HEK293T (cell line): ENCODE results near the gene NR2C2.

Experiments
- CTCF ChIA-PET: fragments of 350-600 bp; formaldehyde crosslinking; extraction: SDS; loops from one replicate; lab custom pipeline; 2021; ENCODE audit warnings: antibody characterized with exemption, inconsistent platforms; lab: Yijun Ruan, JAX
- POLR2A ChIA-PET: fragments of 350-600 bp; formaldehyde crosslinking; extraction: SDS; loops from one replicate; lab custom pipeline; 2020; ENCODE audit warnings: antibody characterized with exemption, inconsistent platforms; lab: Yijun Ruan, JAX
- DNase-seq: peaks from one replicate; pipeline ENCODE4 v3.0.0; 2012; ENCODE audit warnings: mixed read lengths; ENCODE audit errors: extremely low spot score
- ARNT ChIP-seq: fragments of 450-650 bp; IDR thresholded peaks from 2 replicates; pipeline ENCODE4 v1.6.1; 2017; ENCODE audit warnings: mild to moderate bottlenecking
- BHLHE40 ChIP-seq: fragments of 450-650 bp; IDR thresholded peaks from 2 replicates; pipeline ENCODE4 v1.6.1; 2016; ENCODE audit warnings: mild to moderate bottlenecking, moderate library complexity, borderline replicate concordance
- CTBP1 ChIP-seq: fragments of 450-650 bp; IDR thresholded peaks from 2 replicates; pipeline ENCODE4 v1.6.1; 2016; ENCODE audit warnings: borderline replicate concordance
- ELF4 ChIP-seq: fragments of 450-650 bp; IDR thresholded peaks from 2 replicates; pipeline ENCODE4 v1.6.1; 2017; ENCODE audit warnings: antibody characterized with exemption
- FOXA1 ChIP-seq: fragments of 450-650 bp; IDR thresholded peaks from 2 replicates; pipeline ENCODE4 v1.6.1; 2016; ENCODE audit warnings: mild to moderate bottlenecking
- FOXK2 ChIP-seq: fragments of 450-650 bp; IDR thresholded peaks from 2 replicates; pipeline ENCODE4 v1.6.1; 2016; ENCODE audit warnings: mild to moderate bottlenecking
- FOXM1 ChIP-seq: fragments of 450-650 bp; IDR thresholded peaks from 2 replicates; pipeline ENCODE4 v1.6.1; 2017; ENCODE audit warnings: mild to moderate bottlenecking, borderline replicate concordance
- HDGF ChIP-seq: fragments of 450-650 bp; IDR thresholded peaks from 2 replicates; pipeline ENCODE4 v1.6.1; 2017; ENCODE audit warnings: antibody characterized with exemption, borderline replicate concordance
- L3MBTL2 ChIP-seq: fragments of 450-650 bp; conservative IDR thresholded peaks from 2 replicates; pipeline ENCODE4 v1.6.1; 2016; ENCODE audit warnings: mild to moderate bottlenecking
- LEF1 ChIP-seq: fragments of 450-650 bp; IDR thresholded peaks from 2 replicates; pipeline ENCODE4 v1.6.1; 2017; ENCODE audit warnings: mild to moderate bottlenecking, borderline replicate concordance
- NFRKB ChIP-seq: fragments of 450-650 bp; IDR thresholded peaks from 2 replicates; pipeline ENCODE4 v1.6.1; 2016; ENCODE audit warnings: mild to moderate bottlenecking, moderate library complexity
- SP1 ChIP-seq: fragments of 450-650 bp; IDR thresholded peaks from 2 replicates; pipeline ENCODE4 v1.6.1; 2017
- SUZ12 ChIP-seq: fragments of 450-650 bp; IDR thresholded peaks from 2 replicates; pipeline ENCODE4 v1.6.1; 2016; ENCODE audit warnings: mild to moderate bottlenecking
- TARDBP ChIP-seq: fragments of 450-650 bp; IDR thresholded peaks from 2 replicates; pipeline ENCODE4 v1.6.1; 2016
- ZNF384 ChIP-seq: fragments of 450-650 bp; IDR thresholded peaks from 2 replicates; pipeline ENCODE4 v1.6.1; 2016
- TF ChIP-seq, protein P1 (sequence below): fragments of 450-650 bp; IDR thresholded peaks from 2 replicates; pipeline ENCODE4 v1.6.1; 2016

Gene NR2C2

DNA sequence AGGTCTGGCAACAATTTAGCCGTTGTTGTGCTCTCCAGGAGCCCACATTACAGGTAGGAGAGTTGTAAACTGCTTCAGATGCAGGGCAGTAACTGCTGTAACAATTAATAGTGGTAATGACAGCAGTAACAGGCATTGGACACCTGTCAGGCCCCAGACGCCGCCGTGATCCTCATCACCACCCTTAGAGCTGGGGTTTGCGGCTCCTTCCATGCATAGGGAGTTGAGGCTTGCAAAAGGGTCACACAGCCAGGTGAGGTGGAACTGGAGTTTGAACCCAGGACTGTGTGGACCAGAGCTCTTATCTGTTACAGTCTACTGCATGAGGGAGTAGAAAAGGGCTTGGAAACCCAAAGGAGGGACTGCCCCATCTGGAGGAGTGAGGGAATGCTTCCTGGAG lies 26.8 kb upstream of the NR2C2 start:
- CTCF ChIA-PET = interaction anchor here (0.7 to 1.8 kb wide), 6 partner anchors 128 to 412 kb away, joined by 4 to 12 read pairs (median 5); partner anchors contain the start of gene CCDC174
- POLR2A ChIA-PET = no interaction called here
- TF ChIP-seq ARNT (no peak), ZNF384 (no peak), LEF1 (no peak)
- no peak for DNase-seq

DNA sequence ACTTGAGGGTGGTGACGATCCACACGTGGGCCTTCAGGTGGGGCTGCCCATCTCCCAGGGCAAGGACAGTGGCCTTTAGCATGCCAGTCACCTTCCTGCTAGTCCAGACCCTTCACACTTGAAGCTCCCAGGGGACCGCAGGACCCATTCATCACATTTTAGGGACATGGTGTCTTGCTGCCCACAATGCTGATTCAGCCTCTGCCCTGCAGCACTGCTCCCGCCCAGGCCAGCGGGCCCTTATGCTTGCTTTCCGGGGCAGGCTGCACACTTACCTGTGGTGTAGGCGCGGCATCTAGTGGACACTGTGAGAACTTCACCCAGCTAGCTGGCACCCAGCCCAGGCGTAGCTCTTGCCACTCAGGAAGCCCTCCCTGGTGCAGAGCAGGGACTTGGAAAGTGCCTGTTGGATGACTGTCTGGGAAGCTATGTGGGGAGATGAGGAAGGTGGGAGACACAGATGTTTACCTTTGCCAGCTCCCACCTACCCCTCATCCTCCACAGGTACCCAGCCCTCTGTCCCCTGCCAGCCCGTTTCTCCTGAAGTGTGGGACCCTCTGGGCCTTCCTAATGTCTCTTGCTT lies 26.3 kb upstream of the NR2C2 start:
- peak; percentile 87 for DNase-seq
- POLR2A ChIA-PET = no interaction called here
- TF ChIP-seq SUZ12 (no peak), ZNF384 (no peak)
- TF ChIP-seq, protein P1, sequence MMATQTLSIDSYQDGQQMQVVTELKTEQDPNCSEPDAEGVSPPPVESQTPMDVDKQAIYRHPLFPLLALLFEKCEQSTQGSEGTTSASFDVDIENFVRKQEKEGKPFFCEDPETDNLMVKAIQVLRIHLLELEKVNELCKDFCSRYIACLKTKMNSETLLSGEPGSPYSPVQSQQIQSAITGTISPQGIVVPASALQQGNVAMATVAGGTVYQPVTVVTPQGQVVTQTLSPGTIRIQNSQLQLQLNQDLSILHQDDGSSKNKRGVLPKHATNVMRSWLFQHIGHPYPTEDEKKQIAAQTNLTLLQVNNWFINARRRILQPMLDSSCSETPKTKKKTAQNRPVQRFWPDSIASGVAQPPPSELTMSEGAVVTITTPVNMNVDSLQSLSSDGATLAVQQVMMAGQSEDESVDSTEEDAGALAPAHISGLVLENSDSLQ = peak; percentile 33
- CTCF ChIA-PET = interaction anchor here (0.7 to 1.8 kb wide), 10 partner anchors 9 to 412 kb away, joined by 3 to 12 read pairs (median 5); partner anchors contain the start of gene CCDC174

DNA sequence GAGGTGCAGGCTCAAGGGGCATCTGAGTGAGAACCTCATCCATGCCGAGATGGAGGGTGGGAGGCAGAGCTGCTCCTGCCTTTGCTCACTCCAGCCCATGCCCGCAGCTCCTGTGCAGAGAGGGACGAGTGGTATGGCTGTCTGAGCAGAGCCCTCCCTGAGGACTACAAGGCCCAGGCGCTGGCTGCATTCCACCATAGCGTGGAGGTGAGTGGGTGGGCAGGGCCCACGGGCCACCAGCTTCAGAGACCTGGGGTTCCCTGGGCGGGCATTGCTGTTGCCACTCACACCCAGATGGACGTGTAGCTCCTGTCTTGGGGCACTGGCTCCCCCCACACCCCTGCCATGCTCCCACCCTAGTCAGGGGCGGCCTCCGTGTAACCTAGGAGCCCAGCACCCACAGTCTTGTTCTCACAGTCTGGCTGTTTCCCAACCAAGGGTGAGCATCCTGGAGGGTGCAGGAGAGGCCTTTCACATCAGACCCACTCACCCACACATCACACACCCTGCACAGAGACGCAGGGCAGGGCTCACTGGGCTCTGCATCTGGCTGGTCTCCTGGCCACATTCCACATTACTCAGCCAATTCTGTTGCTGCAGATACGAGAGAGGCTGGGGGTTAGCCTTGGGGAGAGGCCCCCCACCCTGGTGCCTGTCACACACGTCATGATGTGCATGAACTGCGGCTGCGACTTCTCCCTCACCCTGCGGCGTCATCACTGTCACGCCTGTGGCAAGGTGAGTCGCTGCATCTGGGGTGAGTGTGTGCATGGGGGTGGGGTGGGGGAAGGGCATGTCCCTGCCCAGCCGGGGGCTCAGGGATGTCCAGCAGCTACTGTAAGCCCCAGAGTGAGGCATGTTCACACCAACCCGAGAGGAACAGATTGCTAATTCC lies 25.3 kb upstream of the NR2C2 start:
- no peak for DNase-seq
- TF ChIP-seq NFRKB (no peak), HDGF (no peak), BHLHE40 (no peak), SUZ12 (no peak), ZNF384 (no peak), ARNT (no peak), FOXM1 (no peak), FOXK2 (no peak), FOXA1 (no peak)
- TF ChIP-seq, protein P1 = no peak
- ChIA-PET CTCF (interaction anchor here (0.8 to 1.8 kb wide), 10 partner anchors 9 to 413 kb away, joined by 3 to 12 read pairs (median 5); partner anchors contain the start of gene CCDC174), POLR2A (no interaction called here)

DNA sequence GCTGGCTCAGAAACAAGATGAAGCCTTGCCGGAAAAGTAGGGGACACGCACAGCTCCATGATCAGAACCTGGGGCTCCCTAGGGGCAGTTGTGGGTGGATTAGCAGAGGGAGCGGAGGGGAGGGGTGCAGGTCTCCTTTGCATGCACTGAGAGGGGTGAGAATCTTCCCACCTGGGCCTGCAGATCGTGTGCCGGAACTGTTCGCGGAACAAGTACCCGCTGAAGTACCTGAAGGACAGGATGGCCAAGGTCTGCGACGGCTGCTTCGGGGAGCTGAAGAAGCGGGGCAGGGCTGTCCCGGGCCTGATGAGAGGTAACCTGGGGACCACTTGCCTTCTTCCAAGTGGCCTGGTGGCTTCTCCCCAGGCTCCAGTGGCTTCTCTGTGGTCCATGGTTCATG lies 24.5 kb upstream of the NR2C2 start:
- no peak for DNase-seq
- ChIA-PET POLR2A (no interaction called here), CTCF (no interaction called here)
- TF ChIP-seq BHLHE40 (no peak), SUZ12 (no peak)

DNA sequence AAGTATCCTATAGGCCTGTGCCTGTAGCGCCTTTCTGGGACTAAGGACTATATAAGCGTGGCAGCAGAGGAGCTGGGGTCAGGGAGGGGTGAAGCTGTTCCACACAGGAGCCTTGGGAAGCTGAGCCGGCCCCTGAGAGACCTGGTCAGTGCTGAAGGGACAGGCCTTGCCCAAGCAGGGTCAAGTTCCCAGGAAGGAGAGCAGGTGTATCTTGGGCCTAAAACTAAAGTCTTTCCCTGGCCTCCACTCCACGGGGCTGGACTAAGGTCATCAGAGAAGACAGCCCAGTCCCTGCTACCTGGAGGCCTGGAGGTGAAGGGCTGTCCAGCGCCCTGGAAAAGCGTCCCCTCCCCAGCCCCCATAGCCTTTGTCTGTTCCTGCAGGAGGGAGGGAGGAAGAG lies 23.9 kb upstream of the NR2C2 start:
- ChIA-PET POLR2A (interaction anchor here (0.7 kb wide), 1 partner anchor 23 kb away, joined by 6 read pairs; the partner anchor contains the start of gene NR2C2), CTCF (no interaction called here)
- TF ChIP-seq FOXA1 (no peak), LEF1 (no peak), NFRKB (no peak), ARNT (no peak), FOXK2 (no peak), FOXM1 (no peak), SUZ12 (no peak)
- DNase-seq = no peak

DNA sequence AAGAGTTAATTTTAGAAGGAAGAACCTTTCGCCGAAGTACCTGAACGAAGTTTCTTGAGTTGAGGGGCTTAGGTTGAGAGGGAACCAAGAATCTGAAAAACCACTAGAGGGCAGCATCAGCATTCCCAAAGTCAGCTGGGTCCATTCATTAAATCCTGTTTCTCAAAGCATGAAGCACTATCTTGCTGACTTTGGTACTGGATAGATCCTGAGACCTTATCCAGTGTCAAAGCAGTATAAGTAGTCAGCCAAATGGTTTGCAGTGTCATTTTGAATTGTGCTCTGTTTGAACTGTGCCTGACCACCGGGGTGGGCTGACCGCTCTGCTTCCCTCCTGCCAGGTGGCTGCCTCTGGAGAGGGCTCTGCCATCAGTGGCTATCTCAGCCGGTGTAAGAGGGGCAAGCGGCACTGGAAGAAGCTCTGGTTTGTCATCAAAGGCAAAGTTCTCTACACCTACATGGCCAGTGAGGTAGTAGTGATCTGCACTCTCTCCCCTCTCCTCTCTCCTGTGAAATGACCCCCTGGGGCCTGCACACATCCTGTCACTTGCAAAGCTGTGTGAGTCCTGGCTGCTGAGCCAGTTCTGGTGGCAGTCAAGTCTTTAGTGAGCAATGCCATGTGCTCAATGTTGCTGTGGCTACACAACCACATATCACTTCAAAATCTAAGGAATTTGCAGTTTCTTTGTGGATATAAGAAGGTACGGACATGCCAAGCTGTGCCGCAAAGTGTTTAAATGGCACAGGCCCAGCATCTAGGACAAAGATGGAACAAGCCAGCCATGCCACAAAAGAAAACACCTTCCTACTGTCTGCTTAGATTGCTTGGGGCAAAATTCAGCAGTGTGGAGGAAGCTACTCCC lies 21.4 kb upstream of the NR2C2 start:
- DNase-seq = peak; percentile 68

More for the DNA sequence above, 21.4 kb upstream of the NR2C2 start:
- ChIA-PET POLR2A (interaction anchor here (1.0 to 2.0 kb wide), 3 partner anchors 21 to 280 kb away, joined by 3 to 13 read pairs (median 5); partner anchors contain the start of genes CAPN7 and NR2C2), CTCF (interaction anchor here (0.5 to 1.6 kb wide), 8 partner anchors 32 to 684 kb away, joined by 3 to 4 read pairs (median 4); no protein-coding TSS in a partner anchor)
- TF ChIP-seq FOXM1 (no peak), CTBP1 (no peak), ELF4 (no peak), NFRKB (no peak), FOXA1 (no peak), LEF1 (no peak), ZNF384 (no peak), L3MBTL2 (no peak), TARDBP (no peak), HDGF (no peak), FOXK2 (no peak), BHLHE40 (no peak), ARNT (no peak), SUZ12 (no peak), SP1 (no peak)
- TF ChIP-seq, protein P1 = no peak
